ENCODE data around the gene CLDN18.

DNA sequence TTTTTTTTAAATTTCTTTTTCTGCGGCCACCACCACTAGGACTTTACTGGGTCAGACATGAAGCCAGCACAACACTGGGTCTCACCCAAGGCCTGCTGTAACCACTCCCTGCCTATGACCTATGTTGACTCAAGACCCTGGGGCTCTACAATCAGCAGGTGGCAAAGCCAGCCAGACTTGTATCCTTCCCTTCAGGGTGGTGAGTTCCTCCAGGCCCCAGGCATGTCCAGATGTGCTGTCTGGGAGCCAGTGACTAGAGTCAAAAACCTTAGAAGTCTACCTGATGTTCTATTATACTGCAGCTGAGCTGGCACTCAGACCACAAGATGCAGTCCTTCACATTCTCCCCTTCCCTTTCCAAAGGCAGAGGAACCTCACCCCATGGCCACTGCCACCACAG lies 31.6 kb upstream of the CLDN18 start:
- TF ChIP-seq, protein P1, sequence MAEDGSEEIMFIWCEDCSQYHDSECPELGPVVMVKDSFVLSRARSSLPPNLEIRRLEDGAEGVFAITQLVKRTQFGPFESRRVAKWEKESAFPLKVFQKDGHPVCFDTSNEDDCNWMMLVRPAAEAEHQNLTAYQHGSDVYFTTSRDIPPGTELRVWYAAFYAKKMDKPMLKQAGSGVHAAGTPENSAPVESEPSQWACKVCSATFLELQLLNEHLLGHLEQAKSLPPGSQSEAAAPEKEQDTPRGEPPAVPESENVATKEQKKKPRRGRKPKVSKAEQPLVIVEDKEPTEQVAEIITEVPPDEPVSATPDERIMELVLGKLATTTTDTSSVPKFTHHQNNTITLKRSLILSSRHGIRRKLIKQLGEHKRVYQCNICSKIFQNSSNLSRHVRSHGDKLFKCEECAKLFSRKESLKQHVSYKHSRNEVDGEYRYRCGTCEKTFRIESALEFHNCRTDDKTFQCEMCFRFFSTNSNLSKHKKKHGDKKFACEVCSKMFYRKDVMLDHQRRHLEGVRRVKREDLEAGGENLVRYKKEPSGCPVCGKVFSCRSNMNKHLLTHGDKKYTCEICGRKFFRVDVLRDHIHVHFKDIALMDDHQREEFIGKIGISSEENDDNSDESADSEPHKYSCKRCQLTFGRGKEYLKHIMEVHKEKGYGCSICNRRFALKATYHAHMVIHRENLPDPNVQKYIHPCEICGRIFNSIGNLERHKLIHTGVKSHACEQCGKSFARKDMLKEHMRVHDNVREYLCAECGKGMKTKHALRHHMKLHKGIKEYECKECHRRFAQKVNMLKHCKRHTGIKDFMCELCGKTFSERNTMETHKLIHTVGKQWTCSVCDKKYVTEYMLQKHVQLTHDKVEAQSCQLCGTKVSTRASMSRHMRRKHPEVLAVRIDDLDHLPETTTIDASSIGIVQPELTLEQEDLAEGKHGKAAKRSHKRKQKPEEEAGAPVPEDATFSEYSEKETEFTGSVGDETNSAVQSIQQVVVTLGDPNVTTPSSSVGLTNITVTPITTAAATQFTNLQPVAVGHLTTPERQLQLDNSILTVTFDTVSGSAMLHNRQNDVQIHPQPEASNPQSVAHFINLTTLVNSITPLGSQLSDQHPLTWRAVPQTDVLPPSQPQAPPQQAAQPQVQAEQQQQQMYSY (CRISPR knock-in tag; IDR thresholded peaks at IDR 0.05) = no peak
- no peak for TF ChIP-seq SP1 (IDR thresholded peaks at IDR 0.05; ENCODE audit: low read depth, low read length)

Data from GM12878 (cell line).